Stimulated activated CD4-positive, alpha-beta T cell treated with anti-CD3 and anti-CD28 coated beads, Interleukin-2, amount 100 ng/mL, for 24 hours (primary cell): ENCODE results near the gene MTF1.

Experiments
- DNase-seq, 2 donors: peaks; one replicate each; pipeline ENCODE4 v3.0.0-alpha.2; 2020

Gene MTF1

GRCh38 chr1:37828410-37829074 lies 30.9 kb downstream of the MTF1 start:
- no peak for DNase-seq

GRCh38 chr1:37825506-37825905 lies 33.9 kb downstream of the MTF1 start:
- no peak for DNase-seq

GRCh38 chr1:37824001-37824400 lies 35.4 kb downstream of the MTF1 start:
- DNase-seq: no peak

GRCh38 chr1:37822906-37823815 lies 36.2 kb downstream of the MTF1 start:
- no peak for DNase-seq

GRCh38 chr1:37821481-37821880 lies 37.9 kb downstream of the MTF1 start:
- DNase-seq: no peak

GRCh38 chr1:37817481-37817880 lies 41.9 kb downstream of the MTF1 start:
- DNase-seq: no peak

- no peak for DNase-seq
These were observed 45.1 kb downstream of the MTF1 start for GRCh38 chr1:37814252-37814651.

GRCh38 chr1:37813529-37814145 lies 45.8 kb downstream of the MTF1 start:
- DNase-seq: no peak

GRCh38 chr1:37811027-37811655 lies 48.3 kb downstream of the MTF1 start:
- peak; percentile 66 to 73 for DNase-seq

- no peak for DNase-seq
These were observed 49.5 kb downstream of the MTF1 start for GRCh38 chr1:37809942-37810341.

GRCh38 chr1:37808369-37809319 lies 50.7 kb downstream of the MTF1 start:
- peak in 1 of 2 donors; percentile 60 for DNase-seq

- DNase-seq: peak; percentile 95 to 96
These were observed 51.6 kb downstream of the MTF1 start, which contains the start of the genes C1orf122 and YRDC for GRCh38 chr1:37807555-37808368. TSS of gene C1orf122 (plus strand) at chr1:37807790. CDS start at chr1:37808405, 615 bp downstream. TSS of gene YRDC (minus strand) at chr1:37808208. CDS start at chr1:37808180, 28 bp downstream.

- no peak for DNase-seq
These were observed 52.2 kb downstream of the MTF1 start for GRCh38 chr1:37807220-37807554.

- no peak for DNase-seq
These were observed 57.0 kb downstream of the MTF1 start for GRCh38 chr1:37802439-37802838.

- no peak for DNase-seq
These were observed 61.5 kb downstream of the MTF1 start for GRCh38 chr1:37797750-37798345.

GRCh38 chr1:37795340-37796125 lies 63.9 kb downstream of the MTF1 start:
- DNase-seq: peak; percentile 52 to 66

GRCh38 chr1:37794372-37795339 lies 64.7 kb downstream of the MTF1 start:
- no peak for DNase-seq

GRCh38 chr1:37793773-37794371 lies 65.5 kb downstream of the MTF1 start, which contains the start of gene MANEAL:
TSS of gene MANEAL (plus strand) at chr1:37793847. CDS start at chr1:37794183, 336 bp downstream.
- DNase-seq: peak; percentile 30 to 52
